ENCODE measurements around the gene ACAT2.
A peak's percentile ranks its signal among the peaks of the same experiment; 100 is the strongest.
"Not testable (repeated sequence)": the region's sequence is repeated elsewhere in the genome, so short reads cannot be mapped to it uniquely, and the experiment has no call there.

Gene ACAT2

GRCh38 chr6:159823953-159824352 is 62.1 kb downstream of the ACAT2 start:
- Histone ChIP-seq H2BK120ac (ENCODE audit: insufficient read depth, low read length, poor library complexity) (no peak overlapping the region), H4K8ac (ENCODE audit: low read depth, low read length) (no peak overlapping the region), H3K79me1 (ENCODE audit: low read length) (no peaks in the 10 kb centered on the region), H3K79me2 (ENCODE audit: control insufficient read depth, insufficient read depth, low read length, poor library complexity) (no peaks in the 10 kb centered on the region), H3K4me3 (ENCODE audit: low read depth, low read length) (no peak overlapping the region), H3K4me2 (ENCODE audit: low read length) (no peak overlapping the region), H2AK5ac (ENCODE audit: low read length) (no peak overlapping the region), H4K12ac (ENCODE audit: low read depth, low read length) (no peak overlapping the region), H3K18ac (ENCODE audit: low read length) (no peak overlapping the region), H3K4ac (ENCODE audit: low read depth, low read length) (no peak overlapping the region), H4K91ac (ENCODE audit: low read depth, low read length) (no peak overlapping the region), H2BK5ac (ENCODE audit: low read depth, low read length, poor library complexity) (no peak overlapping the region), H3K27me3 (ENCODE audit: insufficient read depth, low read length) (no peaks in the 10 kb centered on the region), H2BK12ac (ENCODE audit: low read length) (no peak overlapping the region), H3K27ac (ENCODE audit: low read depth, low read length) (no peak overlapping the region), H3K4me1 (ENCODE audit: control insufficient read depth in 1 of 2, insufficient read depth in 2 of 2, low read length in 2 of 2) (peaks cover 0 to 2% of the 10 kb centered on the region in 2 experiments), H3K14ac (ENCODE audit: low read length) (no peak overlapping the region), H3K9ac (ENCODE audit: low read length) (no peak overlapping the region), H2AFZ (ENCODE audit: insufficient read depth, low read length, poor library complexity) (no peak overlapping the region), H3K9me3 (ENCODE audit: insufficient read depth, low read depth, low read length) (peaks cover 6% of the 10 kb centered on the region), H3K23ac (ENCODE audit: low read length) (no peak overlapping the region), H3K36me3 (ENCODE audit: control insufficient read depth in 1 of 2, insufficient read depth in 2 of 2, low read length in 2 of 2) (peaks cover 0 to 4% of the 10 kb centered on the region in 2 experiments)
- DNase-seq: no peak
- whole genome bisulfite sequencing (ENCODE audit: extremely low coverage, insufficient coverage, insufficient read length): no CpG with 5 or more reads among the region's 3 CpGs

GRCh38 chr6:159824690-159825089 is 62.8 kb downstream of the ACAT2 start:
- H2BK12ac ChIP-seq (ENCODE audit: low read length); H3K14ac ChIP-seq (ENCODE audit: low read length); H2AK5ac ChIP-seq (ENCODE audit: low read length); H3K79me2 ChIP-seq (ENCODE audit: control insufficient read depth, insufficient read depth, low read length, poor library complexity); H3K4me1 ChIP-seq (ENCODE audit: control insufficient read depth in 1 of 2, insufficient read depth in 2 of 2, low read length in 2 of 2); H2BK120ac ChIP-seq (ENCODE audit: insufficient read depth, low read length, poor library complexity); H3K79me1 ChIP-seq (ENCODE audit: low read length); H3K27me3 ChIP-seq (ENCODE audit: insufficient read depth, low read length); H3K27ac ChIP-seq (ENCODE audit: low read depth, low read length); H3K36me3 ChIP-seq (ENCODE audit: control insufficient read depth in 1 of 2, insufficient read depth in 2 of 2, low read length in 2 of 2); H4K12ac ChIP-seq (ENCODE audit: low read depth, low read length); H3K4ac ChIP-seq (ENCODE audit: low read depth, low read length); H3K9ac ChIP-seq (ENCODE audit: low read length); H4K91ac ChIP-seq (ENCODE audit: low read depth, low read length); H3K4me3 ChIP-seq (ENCODE audit: low read depth, low read length); H3K18ac ChIP-seq (ENCODE audit: low read length); H3K9me3 ChIP-seq (ENCODE audit: insufficient read depth, low read depth, low read length); H3K23ac ChIP-seq (ENCODE audit: low read length); H3K4me2 ChIP-seq (ENCODE audit: low read length); DNase-seq; H2BK5ac ChIP-seq (ENCODE audit: low read depth, low read length, poor library complexity); H2AFZ ChIP-seq (ENCODE audit: insufficient read depth, low read length, poor library complexity); H4K8ac ChIP-seq (ENCODE audit: low read depth, low read length): not testable (repeated sequence)
- WGBS (ENCODE audit: extremely low coverage, insufficient coverage, insufficient read length): no CpG with 5 or more reads among the region's 9 CpGs

GRCh38 chr6:159826004-159826403 is 64.2 kb downstream of the ACAT2 start:
- Histone ChIP-seq H3K27me3 (ENCODE audit: insufficient read depth, low read length) (no peaks in the 10 kb centered on the region), H3K4me3 (ENCODE audit: low read depth, low read length) (no peak overlapping the region), H2BK5ac (ENCODE audit: low read depth, low read length, poor library complexity) (no peak overlapping the region), H3K4ac (ENCODE audit: low read depth, low read length) (no peak overlapping the region), H3K4me2 (ENCODE audit: low read length) (no peak overlapping the region), H3K79me2 (ENCODE audit: control insufficient read depth, insufficient read depth, low read length, poor library complexity) (no peaks in the 10 kb centered on the region), H2AK5ac (ENCODE audit: low read length) (no peak overlapping the region), H3K27ac (ENCODE audit: low read depth, low read length) (no peak overlapping the region), H2BK12ac (ENCODE audit: low read length) (no peak overlapping the region), H4K8ac (ENCODE audit: low read depth, low read length) (no peak overlapping the region), H3K79me1 (ENCODE audit: low read length) (no peaks in the 10 kb centered on the region), H2AFZ (ENCODE audit: insufficient read depth, low read length, poor library complexity) (no peak overlapping the region), H3K9ac (ENCODE audit: low read length) (no peak overlapping the region), H4K12ac (ENCODE audit: low read depth, low read length) (no peak overlapping the region), H3K4me1 (ENCODE audit: control insufficient read depth in 1 of 2, insufficient read depth in 2 of 2, low read length in 2 of 2) (peaks cover 0 to 2% of the 10 kb centered on the region in 2 experiments), H3K23ac (ENCODE audit: low read length) (no peak overlapping the region), H3K36me3 (ENCODE audit: control insufficient read depth in 1 of 2, insufficient read depth in 2 of 2, low read length in 2 of 2) (no peaks in the 10 kb centered on the region), H3K18ac (ENCODE audit: low read length) (no peak overlapping the region), H2BK120ac (ENCODE audit: insufficient read depth, low read length, poor library complexity) (no peak overlapping the region), H4K91ac (ENCODE audit: low read depth, low read length) (no peak overlapping the region), H3K9me3 (ENCODE audit: insufficient read depth, low read depth, low read length) (no peaks in the 10 kb centered on the region), H3K14ac (ENCODE audit: low read length) (no peak overlapping the region)
- no peak for DNase-seq
- WGBS (ENCODE audit: extremely low coverage, insufficient coverage, insufficient read length): no CpG with 5 or more reads among the region's 13 CpGs

GRCh38 chr6:159826968-159827647 is 65.3 kb downstream of the ACAT2 start:
- Histone ChIP-seq H3K23ac (ENCODE audit: low read length) (no peak overlapping the region), H2BK12ac (ENCODE audit: low read length) (no peak overlapping the region), H3K36me3 (ENCODE audit: control insufficient read depth in 1 of 2, insufficient read depth in 2 of 2, low read length in 2 of 2) (no peaks in the 10 kb centered on the region), H4K12ac (ENCODE audit: low read depth, low read length) (no peak overlapping the region), H3K4me3 (ENCODE audit: low read depth, low read length) (no peak overlapping the region), H2AFZ (ENCODE audit: insufficient read depth, low read length, poor library complexity) (no peak overlapping the region), H3K14ac (ENCODE audit: low read length) (no peak overlapping the region), H2AK5ac (ENCODE audit: low read length) (no peak overlapping the region), H3K79me1 (ENCODE audit: low read length) (no peaks in the 10 kb centered on the region), H3K9ac (ENCODE audit: low read length) (no peak overlapping the region), H2BK120ac (ENCODE audit: insufficient read depth, low read length, poor library complexity) (no peak overlapping the region), H4K8ac (ENCODE audit: low read depth, low read length) (no peak overlapping the region), H3K27me3 (ENCODE audit: insufficient read depth, low read length) (no peaks in the 10 kb centered on the region), H3K9me3 (ENCODE audit: insufficient read depth, low read depth, low read length) (no peaks in the 10 kb centered on the region), H3K79me2 (ENCODE audit: control insufficient read depth, insufficient read depth, low read length, poor library complexity) (no peaks in the 10 kb centered on the region), H3K4me1 (ENCODE audit: control insufficient read depth in 1 of 2, insufficient read depth in 2 of 2, low read length in 2 of 2) (peaks cover 0 to 2% of the 10 kb centered on the region in 2 experiments), H3K18ac (ENCODE audit: low read length) (no peak overlapping the region), H2BK5ac (ENCODE audit: low read depth, low read length, poor library complexity) (no peak overlapping the region), H3K4me2 (ENCODE audit: low read length) (no peak overlapping the region), H3K27ac (ENCODE audit: low read depth, low read length) (no peak overlapping the region), H3K4ac (ENCODE audit: low read depth, low read length) (no peak overlapping the region), H4K91ac (ENCODE audit: low read depth, low read length) (no peak overlapping the region)
- peak in 1 of 2 donors; percentile 16 for DNase-seq
- no CpG with 5 or more reads among the region's 16 CpGs for WGBS (ENCODE audit: extremely low coverage, insufficient coverage, insufficient read length)

Data from trophoblast cell (in vitro differentiated cells and primary cell).